GM19372 (cell line): ENCODE data around the gene MARCHF7.
A peak's percentile ranks its signal among the peaks of the same experiment; 100 is the strongest.
"Not testable (repeated sequence)": the region's sequence is repeated elsewhere in the genome, so short reads cannot be mapped to it uniquely, and the experiment has no call there.

ENCODE experiments used
- ATAC-seq: cut with Tn5 transposase; IDR thresholded peaks from one replicate; pipeline ENCODE4 v1.9.1; 2021; ENCODE audit warnings: mild to moderate bottlenecking, low read depth, moderate library complexity; ENCODE audit not compliant: unreplicated experiment

MARCHF7 gene

GRCh38 chr2:159712143-159712928 lies at the start of gene MARCHF7:
MARCHF7 (plus strand) TSS chr2:159712506; CDS start chr2:159729023, 16,517 bp downstream.
- peak; percentile 86 for ATAC-seq

GRCh38 chr2:159667423-159667822 lies 44.9 kb upstream of the MARCHF7 start:
- ATAC-seq = not testable (repeated sequence)

- ATAC-seq = no peak
These were observed 41.3 kb upstream of the MARCHF7 start for GRCh38 chr2:159671047-159671446.

- no peak for ATAC-seq
These were observed 34.7 kb upstream of the MARCHF7 start for GRCh38 chr2:159677654-159678053.

GRCh38 chr2:159680692-159681091 lies 31.6 kb upstream of the MARCHF7 start:
- ATAC-seq = no peak

- no peak for ATAC-seq
These were observed 28.5 kb upstream of the MARCHF7 start for GRCh38 chr2:159683817-159684216.

- no peak for ATAC-seq
These were observed 27.5 kb upstream of the MARCHF7 start for GRCh38 chr2:159684796-159685195.

- no peak for ATAC-seq
These were observed 17.7 kb upstream of the MARCHF7 start for GRCh38 chr2:159694500-159695040.

GRCh38 chr2:159695795-159696448 lies 16.4 kb upstream of the MARCHF7 start:
- ATAC-seq = no peak

- no peak for ATAC-seq
These were observed 8.8 kb upstream of the MARCHF7 start for GRCh38 chr2:159703491-159703890.

- no peak for ATAC-seq
These were observed 5.8 kb upstream of the MARCHF7 start for GRCh38 chr2:159706385-159706980.

GRCh38 chr2:159708066-159708760 lies 4.1 kb upstream of the MARCHF7 start:
- ATAC-seq = no peak

- no peak for ATAC-seq
These were observed 1.6 kb upstream of the MARCHF7 start for GRCh38 chr2:159710601-159711180.

GRCh38 chr2:159711562-159712142 lies 654 bp upstream of the MARCHF7 start:
- no peak for ATAC-seq

- ATAC-seq = no peak
These were observed 669 bp downstream of the MARCHF7 start for GRCh38 chr2:159712929-159713420.

- no peak for ATAC-seq
These were observed 1.4 kb downstream of the MARCHF7 start for GRCh38 chr2:159713631-159714246.

GRCh38 chr2:159714247-159714930 lies 2.1 kb downstream of the MARCHF7 start:
- ATAC-seq = no peak

- no peak for ATAC-seq
These were observed 3.1 kb downstream of the MARCHF7 start for GRCh38 chr2:159715451-159715850.

- ATAC-seq = not testable (repeated sequence)
These were observed 4.1 kb downstream of the MARCHF7 start for GRCh38 chr2:159716409-159716808.
